Measurements from ENCODE around the gene C11orf91.

DNA sequence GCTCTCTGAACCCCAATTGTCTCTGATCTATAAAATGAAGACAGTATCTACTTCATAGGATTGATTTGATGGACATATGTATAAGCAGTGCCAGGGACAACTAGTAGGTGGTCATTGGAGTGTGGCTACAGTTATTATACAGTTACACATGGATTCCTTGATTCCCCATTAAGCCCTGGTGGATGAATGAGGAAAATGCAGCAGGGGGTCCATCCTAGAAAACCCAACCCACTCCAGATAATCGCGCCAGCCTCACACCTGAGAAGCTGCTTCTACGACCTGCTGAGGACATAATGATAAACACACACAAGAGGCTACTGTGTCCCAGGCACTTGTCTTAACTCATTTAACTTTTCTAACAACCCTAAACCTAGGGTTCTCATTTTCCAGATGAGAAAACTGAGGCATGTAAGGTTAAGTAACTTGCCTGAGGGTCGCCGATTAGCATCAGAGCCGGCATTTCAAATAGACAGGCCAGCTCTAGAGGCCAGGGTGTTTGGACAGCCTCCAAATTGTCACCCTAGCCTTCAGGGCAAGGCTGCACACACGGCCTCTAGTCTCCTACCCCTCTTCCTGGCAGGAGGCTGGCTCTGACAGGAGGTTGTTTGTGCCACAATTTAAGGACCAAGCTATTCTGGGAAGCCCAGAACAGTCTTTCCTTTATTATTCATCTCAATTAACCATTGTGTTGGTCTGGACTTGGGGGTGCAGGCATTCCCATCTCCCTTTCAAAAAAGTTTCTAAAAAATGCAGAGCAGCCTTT is 3.8 kb upstream of the C11orf91 start:
- TF ChIP-seq EZH2phosphoT487 (IDR thresholded peaks at IDR 0.05; ENCODE audit: borderline replicate concordance, low read depth, low read length), result no peak
- TF ChIP-seq, protein P1, sequence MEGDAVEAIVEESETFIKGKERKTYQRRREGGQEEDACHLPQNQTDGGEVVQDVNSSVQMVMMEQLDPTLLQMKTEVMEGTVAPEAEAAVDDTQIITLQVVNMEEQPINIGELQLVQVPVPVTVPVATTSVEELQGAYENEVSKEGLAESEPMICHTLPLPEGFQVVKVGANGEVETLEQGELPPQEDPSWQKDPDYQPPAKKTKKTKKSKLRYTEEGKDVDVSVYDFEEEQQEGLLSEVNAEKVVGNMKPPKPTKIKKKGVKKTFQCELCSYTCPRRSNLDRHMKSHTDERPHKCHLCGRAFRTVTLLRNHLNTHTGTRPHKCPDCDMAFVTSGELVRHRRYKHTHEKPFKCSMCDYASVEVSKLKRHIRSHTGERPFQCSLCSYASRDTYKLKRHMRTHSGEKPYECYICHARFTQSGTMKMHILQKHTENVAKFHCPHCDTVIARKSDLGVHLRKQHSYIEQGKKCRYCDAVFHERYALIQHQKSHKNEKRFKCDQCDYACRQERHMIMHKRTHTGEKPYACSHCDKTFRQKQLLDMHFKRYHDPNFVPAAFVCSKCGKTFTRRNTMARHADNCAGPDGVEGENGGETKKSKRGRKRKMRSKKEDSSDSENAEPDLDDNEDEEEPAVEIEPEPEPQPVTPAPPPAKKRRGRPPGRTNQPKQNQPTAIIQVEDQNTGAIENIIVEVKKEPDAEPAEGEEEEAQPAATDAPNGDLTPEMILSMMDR (conservative IDR thresholded peaks at IDR 0.05; ENCODE audit: low read length), result no peak
